ENCODE results near the gene CFAP97D2.

Gene CFAP97D2

GRCh38 chr13:114200399-114200911 lies 21.4 kb downstream of the CFAP97D2 start:
- no peak for DNase-seq

GRCh38 chr13:114202581-114202980 lies 23.5 kb downstream of the CFAP97D2 start:
- no peak for DNase-seq

- no peak for DNase-seq
Measured at GRCh38 chr13:114203536-114203935, 24.5 kb downstream of the CFAP97D2 start.

- DNase-seq: peak in 1 of 3 donors; percentile 23
Measured at GRCh38 chr13:114204894-114205293, 25.8 kb downstream of the CFAP97D2 start.

- no peak for DNase-seq
Measured at GRCh38 chr13:114208134-114208533, 29.1 kb downstream of the CFAP97D2 start.

- DNase-seq: no peak
Measured at GRCh38 chr13:114211446-114212157, 32.5 kb downstream of the CFAP97D2 start.

GRCh38 chr13:114212158-114212495 lies 33.1 kb downstream of the CFAP97D2 start:
- DNase-seq: no peak

GRCh38 chr13:114213980-114214379 lies 34.9 kb downstream of the CFAP97D2 start:
- no peak for DNase-seq

- DNase-seq: no peak
Measured at GRCh38 chr13:114219392-114219791, 40.3 kb downstream of the CFAP97D2 start.

GRCh38 chr13:114222461-114222968 lies 43.5 kb downstream of the CFAP97D2 start:
- DNase-seq: peak; percentile 74 to 88 (median 86)

GRCh38 chr13:114224201-114224600 lies 45.1 kb downstream of the CFAP97D2 start:
- no peak for DNase-seq

- no peak for DNase-seq
Measured at GRCh38 chr13:114225610-114226009, 46.6 kb downstream of the CFAP97D2 start.

GRCh38 chr13:114226088-114226487 lies 47.0 kb downstream of the CFAP97D2 start:
- no peak for DNase-seq

- peak; percentile 86 to 89 (median 88) for DNase-seq
Measured at GRCh38 chr13:114226699-114227323, 47.8 kb downstream of the CFAP97D2 start.

- no peak for DNase-seq
Measured at GRCh38 chr13:114227528-114227927, 48.5 kb downstream of the CFAP97D2 start.

GRCh38 chr13:114228176-114228575 lies 49.1 kb downstream of the CFAP97D2 start:
- no peak for DNase-seq

GRCh38 chr13:114229506-114229905 lies 50.4 kb downstream of the CFAP97D2 start:
- peak in 2 of 3 donors; percentile 39 to 49 for DNase-seq

- DNase-seq: peak; percentile 51 to 71 (median 57)
Measured at GRCh38 chr13:114230117-114230516, 51.1 kb downstream of the CFAP97D2 start.

- no peak for DNase-seq
Measured at GRCh38 chr13:114230575-114230974, 51.5 kb downstream of the CFAP97D2 start.

GRCh38 chr13:114231886-114232285 lies 52.8 kb downstream of the CFAP97D2 start:
- DNase-seq: no peak

GRCh38 chr13:114234266-114234644 lies 55.2 kb downstream of the CFAP97D2 start:
- DNase-seq: no peak

- DNase-seq: peak; percentile 89 to 97 (median 94)
Measured at GRCh38 chr13:114234645-114235421, 55.8 kb downstream of the CFAP97D2 start, which contains the start of gene CDC16. CDC16 (plus strand) TSS chr13:114234897; CDS start chr13:114235085, 188 bp downstream.

- no peak for DNase-seq
Measured at GRCh38 chr13:114235697-114236096, 56.6 kb downstream of the CFAP97D2 start.
